Suppressor macrophage treated with lipopolysaccharide for 4 hours (primary cell): ENCODE results near the gene CDK11B.

Source experiments
- DNase-seq: peaks from one replicate; pipeline ENCODE4 v3.0.0-alpha.2; 2020

Gene CDK11B

GRCh38 chr1:1626207-1627141 is 32.3 kb downstream of the CDK11B start:
- no peak for DNase-seq

GRCh38 chr1:1625824-1626206 is 33.0 kb downstream of the CDK11B start:
- no peak for DNase-seq

GRCh38 chr1:1625404-1625775 is 33.4 kb downstream of the CDK11B start:
- no peak for DNase-seq

- DNase-seq = no peak
Observed at GRCh38 chr1:1624443-1625403, 34.1 kb downstream of the CDK11B start.

DNA sequence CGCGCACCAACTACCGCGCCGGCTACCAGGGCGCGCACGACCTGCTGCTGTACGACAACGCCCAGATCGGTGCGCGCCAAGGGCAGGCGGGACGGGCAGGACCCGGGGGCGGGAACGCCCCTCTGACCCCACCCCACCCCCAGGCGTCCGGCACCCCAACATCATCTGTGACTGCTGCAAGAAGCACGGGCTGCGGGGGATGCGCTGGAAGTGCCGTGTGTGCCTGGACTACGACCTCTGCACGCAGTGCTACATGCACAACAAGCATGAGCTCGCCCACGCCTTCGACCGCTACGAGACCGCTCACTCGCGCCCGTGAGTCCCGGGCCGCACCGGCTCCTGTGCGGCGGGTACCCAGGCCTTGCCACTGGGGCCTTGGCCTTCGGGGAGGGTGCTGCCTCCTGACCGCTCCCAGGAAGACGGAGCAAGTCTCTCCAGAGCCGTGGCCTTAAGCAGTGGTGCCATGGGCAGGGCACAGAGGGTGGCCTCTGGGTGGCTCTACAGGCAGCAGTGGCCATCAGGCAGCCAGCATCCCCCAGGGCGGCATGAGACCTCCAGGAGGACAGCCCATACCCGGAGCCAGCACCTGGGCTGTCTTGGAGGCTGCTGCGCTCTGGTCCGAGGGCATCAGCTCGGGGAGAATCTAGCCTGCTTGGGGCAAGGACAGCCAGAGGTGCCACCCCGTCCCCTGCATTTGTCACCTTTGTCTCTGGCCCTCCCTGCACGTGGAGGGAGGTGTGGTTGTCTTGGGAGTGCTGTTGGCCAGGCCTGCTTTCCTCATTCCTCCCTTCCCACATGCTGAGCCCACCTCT is 35.0 kb downstream of the CDK11B start:
- no peak for DNase-seq

DNA sequence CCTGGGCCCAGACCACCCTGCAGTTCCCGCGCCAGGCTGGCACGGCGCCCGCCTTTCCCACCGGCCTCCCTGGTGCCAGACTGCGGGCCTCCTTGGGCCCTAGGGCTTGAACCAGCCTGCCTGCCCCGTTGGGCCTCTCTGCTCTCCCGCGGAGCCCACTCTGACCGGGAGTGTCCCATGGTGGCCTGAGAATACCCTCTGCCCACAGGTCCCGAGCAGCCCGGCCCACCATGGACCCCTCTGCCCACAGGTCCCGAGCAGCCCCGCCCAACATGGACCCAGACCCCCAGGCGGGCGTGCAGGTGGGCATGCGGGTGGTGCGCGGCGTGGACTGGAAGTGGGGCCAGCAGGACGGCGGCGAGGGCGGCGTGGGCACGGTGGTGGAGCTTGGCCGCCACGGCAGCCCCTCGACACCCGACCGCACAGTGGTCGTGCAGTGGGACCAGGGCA is 35.6 kb downstream of the CDK11B start:
- DNase-seq = no peak

GRCh38 chr1:1622788-1623094 is 36.1 kb downstream of the CDK11B start:
- DNase-seq = no peak

- no peak for DNase-seq
Observed at GRCh38 chr1:1622010-1622787, 36.6 kb downstream of the CDK11B start.

- no peak for DNase-seq
Observed at GRCh38 chr1:1621173-1622009, 37.4 kb downstream of the CDK11B start.

- DNase-seq = no peak
Observed at GRCh38 chr1:1620433-1621139, 38.2 kb downstream of the CDK11B start.

GRCh38 chr1:1619917-1620361 is 38.9 kb downstream of the CDK11B start:
- peak; percentile 28 for DNase-seq

DNA sequence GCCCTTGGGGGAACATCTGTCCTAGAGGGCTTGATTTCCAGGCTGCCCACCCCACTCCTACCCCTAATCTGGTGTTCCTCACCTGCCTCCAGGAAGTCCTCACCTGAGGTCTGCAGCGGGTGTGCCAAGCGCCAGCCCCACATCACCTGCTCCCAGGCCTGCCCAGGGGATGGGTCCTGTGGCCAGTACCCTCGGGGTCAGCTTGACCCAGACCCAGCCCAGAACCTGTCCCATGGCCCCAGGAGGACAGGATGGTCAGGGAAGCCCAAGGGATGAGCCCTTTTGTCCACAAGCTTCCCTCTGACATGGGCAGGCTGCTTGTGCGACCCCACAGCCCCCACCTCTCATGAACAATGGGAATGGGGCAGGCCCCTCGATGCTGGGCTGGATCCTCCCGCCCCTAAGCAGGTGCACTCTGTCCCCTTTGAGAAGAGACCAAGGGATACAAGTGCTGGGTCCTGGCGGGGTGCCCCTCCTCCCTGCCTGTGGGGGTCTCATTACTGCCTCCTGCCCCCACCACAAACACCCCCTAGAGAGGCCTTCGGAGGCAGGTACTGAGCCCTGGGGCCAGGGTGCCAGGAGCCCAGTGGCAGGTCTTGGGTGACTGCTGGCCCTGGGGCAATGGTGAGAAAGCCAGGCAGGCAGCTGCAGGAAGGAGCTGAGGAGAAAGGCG is 40.3 kb downstream of the CDK11B start:
- no peak for DNase-seq

- DNase-seq = no peak
Observed at GRCh38 chr1:1617925-1618324, 40.9 kb downstream of the CDK11B start.

DNA sequence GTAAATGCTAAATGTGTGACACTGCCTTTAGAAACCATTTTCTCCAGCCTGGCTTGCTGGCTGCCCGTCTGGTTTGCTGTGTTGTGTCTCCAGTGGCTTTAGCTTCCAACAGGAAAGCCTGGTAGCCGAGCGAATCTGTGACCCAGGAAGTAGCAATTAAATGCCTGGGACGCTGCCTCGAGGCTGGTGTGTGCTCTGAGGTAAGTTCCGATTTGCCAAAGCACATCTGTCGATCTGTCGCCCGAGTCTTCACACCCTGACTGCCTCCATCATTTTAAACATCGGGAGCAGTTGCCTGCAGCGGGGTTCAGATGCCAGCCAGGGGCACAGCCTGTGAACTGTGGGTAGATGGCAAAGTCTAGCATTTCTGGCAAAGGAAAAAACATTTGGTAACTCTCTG is 41.3 kb downstream of the CDK11B start:
- DNase-seq = no peak

GRCh38 chr1:1616838-1617237 is 42.0 kb downstream of the CDK11B start:
- DNase-seq = no peak

DNA sequence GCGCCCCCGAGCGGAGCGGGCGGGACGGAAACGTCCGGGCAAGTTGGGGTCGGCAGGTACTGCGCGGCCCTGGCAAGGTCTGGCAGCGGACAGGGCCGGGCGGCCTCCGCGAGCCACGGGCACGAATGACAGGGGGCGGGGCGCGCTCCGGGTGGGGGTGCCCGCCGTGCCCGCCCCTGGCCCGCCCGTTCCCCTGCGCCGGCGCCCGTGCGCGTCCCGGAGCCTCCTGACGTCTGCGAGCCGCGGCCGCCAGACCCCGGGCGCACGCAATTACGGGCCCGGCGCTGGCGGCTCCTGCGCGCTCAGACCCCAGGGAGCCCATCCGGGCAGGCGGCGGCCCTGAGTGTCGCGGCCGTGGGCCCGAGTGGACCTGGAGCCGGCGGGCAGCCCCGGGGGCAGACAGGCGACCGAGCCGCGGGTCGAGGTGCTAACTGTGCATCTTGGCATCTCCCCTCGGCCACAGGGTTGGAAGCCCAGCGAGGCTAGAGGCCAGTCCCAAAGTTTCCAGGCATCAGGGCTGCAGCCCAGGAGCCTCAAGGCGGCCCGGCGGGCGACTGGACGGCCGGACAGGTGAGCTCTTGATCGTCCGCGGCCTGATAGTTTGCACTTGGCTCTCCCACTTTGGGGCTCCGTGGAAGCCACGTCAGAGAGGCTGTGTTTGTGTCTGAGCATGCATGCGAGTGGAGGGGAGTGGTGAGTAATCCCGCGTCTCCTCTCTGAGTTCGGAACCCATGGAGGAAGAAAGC is 42.6 kb downstream of the CDK11B start:
- peak; percentile 61 for DNase-seq

GRCh38 chr1:1615256-1616044 is 43.4 kb downstream of the CDK11B start, which contains the start of gene MIB2:
MIB2 (plus strand) TSS chr1:1615500; CDS start chr1:1623453, 7,953 bp downstream.
- peak; percentile 99 for DNase-seq

- DNase-seq = no peak
Observed at GRCh38 chr1:1614954-1615255, 43.9 kb downstream of the CDK11B start.
